GM21717 (cell line): ENCODE measurements around the gene INPP5A.
"Not testable (repeated sequence)": the region's sequence is repeated elsewhere in the genome, so short reads cannot be mapped to it uniquely, and the experiment has no call there.

ENCODE experiments used
- ATAC-seq: cut with Tn5 transposase; IDR thresholded peaks from one replicate; pipeline ENCODE4 v1.9.1; 2021; ENCODE audit warnings: mild to moderate bottlenecking, moderate library complexity; ENCODE audit not compliant: unreplicated experiment

Gene INPP5A

GRCh38 chr10:132700156-132701098 is 162.8 kb downstream of the INPP5A start:
- no peak for ATAC-seq

- no peak for ATAC-seq
These were observed 163.7 kb downstream of the INPP5A start for GRCh38 chr10:132701099-132701845.

- no peak for ATAC-seq
These were observed 164.2 kb downstream of the INPP5A start for GRCh38 chr10:132701846-132702190.

- ATAC-seq = no peak
These were observed 165.2 kb downstream of the INPP5A start for GRCh38 chr10:132702601-132703418.

GRCh38 chr10:132703419-132704007 is 165.9 kb downstream of the INPP5A start:
- ATAC-seq = no peak

- ATAC-seq = no peak
These were observed 166.6 kb downstream of the INPP5A start for GRCh38 chr10:132704008-132704814.

GRCh38 chr10:132704815-132705064 is 167.2 kb downstream of the INPP5A start:
- not testable (repeated sequence) for ATAC-seq

- no peak for ATAC-seq
These were observed 167.6 kb downstream of the INPP5A start for GRCh38 chr10:132705173-132705572.

GRCh38 chr10:132705943-132706342 is 168.4 kb downstream of the INPP5A start:
- ATAC-seq = no peak

- ATAC-seq = no peak
These were observed 169.1 kb downstream of the INPP5A start for GRCh38 chr10:132706701-132707100.

- ATAC-seq = no peak
These were observed 169.7 kb downstream of the INPP5A start for GRCh38 chr10:132707121-132707775.

- no peak for ATAC-seq
These were observed 170.2 kb downstream of the INPP5A start for GRCh38 chr10:132707776-132708171.

- ATAC-seq = no peak
These were observed 170.9 kb downstream of the INPP5A start for GRCh38 chr10:132708441-132708840.

GRCh38 chr10:132708936-132709335 is 171.3 kb downstream of the INPP5A start:
- no peak for ATAC-seq

- no peak for ATAC-seq
These were observed 171.9 kb downstream of the INPP5A start for GRCh38 chr10:132709471-132709951.

- ATAC-seq = no peak
These were observed 172.6 kb downstream of the INPP5A start for GRCh38 chr10:132710036-132710686.

- no peak for ATAC-seq
These were observed 173.4 kb downstream of the INPP5A start for GRCh38 chr10:132710746-132711612.

- no peak for ATAC-seq
These were observed 174.1 kb downstream of the INPP5A start for GRCh38 chr10:132711613-132712121.
